H1 (cell line): ENCODE measurements around the gene INPP5A. TPM values are rescaled to one million over a fixed set of nuclear protein-coding genes. Genes with fewer than 3 reads are reported as not detected.

ENCODE experiments used
- ASH2L ChIP-seq: fragments of 200-600, 300-600 bp; sonication (generic); IDR thresholded peaks from one replicate; pipeline ENCODE4 v1.7.1; 2017; ENCODE audit warnings: low read length
- ATF3 ChIP-seq: IDR thresholded peaks from 2 replicates; pipeline ENCODE4 v1.6.1; 2011; ENCODE audit warnings: low read depth, mild to moderate bottlenecking, low read length; ENCODE audit not compliant: insufficient read depth
- CBX5 ChIP-seq: fragments of 300-800, 300-1000 bp; sonication (generic); IDR thresholded peaks from 2 replicates; pipeline ENCODE4 v1.7.1; 2016; ENCODE audit warnings: antibody characterized with exemption, low read length, low read depth
- NANOG ChIP-seq: IDR thresholded peaks from 2 replicates; pipeline ENCODE4 v1.6.1; 2011; ENCODE audit warnings: low read length, low read depth, mild to moderate bottlenecking, inconsistent platforms; ENCODE audit not compliant: insufficient read depth, poor library complexity, severe bottlenecking
- TBP ChIP-seq: IDR thresholded peaks from 2 replicates; pipeline ENCODE4 v1.6.1; 2011; ENCODE audit warnings: low read depth, low read length, improper control_type of control experiment
- polyA plus RNA-seq, 7 experiments: library from polyadenylated mRNA; depleted of rRNA in 3 of 7; stranded (reverse) in 5 of 7; unstranded in 2 of 7; fragments of >200 nt in 5 of 7; fragments of 200-250 nt in 2 of 7; gene quantifications; 1 replicate in 5 of 7; 2 replicates in 1 of 7; 4 replicates in 1 of 7; pipeline versions ENCODE4 v1.2.1 to v1.2.3, GENCODE V29; 2011 to 2013; ENCODE audit warnings: missing spikeins in 2 of 7, mixed read lengths in 2 of 7
- total RNA-seq: library from RNA; stranded (reverse); fragmentation: NEBNext Ultra II Directional; extraction: Animal tissue kit (Norgen Biotek cat#: 25700); gene quantifications from 2 replicates; pipeline ENCODE4 v1.2.1, GENCODE V29; 2021

Gene INPP5A
- total and polyA plus RNA-seq, 2 of the 8 experiments (the other 6 are each of a cell fraction or from before 2014, with no cell fraction given): 19.7 to 27.5 TPM

GRCh38 chr10:132554991-132555647 is 17.5 kb downstream of the INPP5A start (continued):
- TF ChIP-seq TBP (no peak), NANOG (no peak), ASH2L (no peak), ATF3 (no peak), CBX5 (no peak)
